BJ (cell line): Measurements from ENCODE around the gene ISY1. TPM values are rescaled to one million over a fixed set of nuclear protein-coding genes. Genes with fewer than 3 reads are reported as not detected.
"Not testable (repeated sequence)": the region's sequence is repeated elsewhere in the genome, so short reads cannot be mapped to it uniquely, and the experiment has no call there.

Experiments
- CTCF ChIA-PET: fragments of 350-600 bp; formaldehyde crosslinking; extraction: SDS; loops from one replicate; lab custom pipeline; 2021; ENCODE audit warnings: antibody characterized with exemption, inconsistent platforms; lab: Yijun Ruan, JAX
- POLR2A ChIA-PET: fragments of 300-600 bp; sonication (Branson Sonifier 250); formaldehyde crosslinking; extraction: SDS; loops from one replicate; lab custom pipeline; 2021; ENCODE audit warnings: antibody characterized with exemption; lab: Charles Lee
- DNase-seq: peaks from one replicate; pipeline ENCODE4 v3.0.0-alpha.2; 2011; ENCODE audit warnings: low read depth
- H3K27me3 ChIP-seq: 2 replicates; pipeline ENCODE4 v1.6.0; 2011; ENCODE audit warnings: low read length; ENCODE audit not compliant: control insufficient read depth, insufficient read depth
- H3K36me3 ChIP-seq: 2 replicates; pipeline ENCODE4 v1.5.1; 2011; ENCODE audit warnings: low read length; ENCODE audit not compliant: control insufficient read depth, insufficient read depth
- H3K4me3 ChIP-seq: 2 replicates; pipeline ENCODE4 v1.5.1; 2011; ENCODE audit warnings: low read depth, mild to moderate bottlenecking, control low read depth, low read length
- CTCF ChIP-seq: IDR thresholded peaks from 2 replicates; pipeline ENCODE4 v1.5.1; 2011; ENCODE audit warnings: low read depth, mild to moderate bottlenecking, control low read depth, inconsistent platforms, low read length, moderate library complexity; ENCODE audit not compliant: insufficient read depth
- polyA plus RNA-seq: library from polyadenylated mRNA; depleted of rRNA; stranded (reverse); fragments of >200 nt; gene quantifications from 2 replicates; pipeline ENCODE4 v1.2.3, GENCODE V29; 2011

The ISY1 gene
- polyA plus RNA-seq, 1 experiment: 34.2 TPM

GRCh38 chr3:129187857-129188256 lies 27.0 kb upstream of the ISY1 start:
- ChIA-PET POLR2A (interaction anchor here (0.6 kb wide), 1 partner anchor 66 kb away, joined by 5 read pairs; the partner anchor contains the start of gene RAB43), CTCF (interaction anchor here (1.0 to 3.8 kb wide), 2 partner anchors 9 to 57 kb away, joined by 3 to 19 read pairs; no protein-coding TSS in a partner anchor)
- Histone ChIP-seq H3K36me3 (no peaks in the 10 kb centered on the region), H3K27me3 (no peaks in the 10 kb centered on the region), H3K4me3 (no peak overlapping the region)
- no peak for TF ChIP-seq CTCF
- no peak for DNase-seq

- Histone ChIP-seq H3K27me3 (no peaks in the 10 kb centered on the region), H3K36me3 (no peaks in the 10 kb centered on the region), H3K4me3 (no peak overlapping the region)
- no peak for TF ChIP-seq CTCF
- DNase-seq: no peak
- ChIA-PET CTCF (interaction anchor here (0.9 to 3.8 kb wide), 2 partner anchors 30 to 60 kb away, joined by 3 to 19 read pairs; no protein-coding TSS in a partner anchor), POLR2A (interaction anchor here (1.2 kb wide), 1 partner anchor 10 kb away, joined by 5 read pairs; no protein-coding TSS in a partner anchor)
These were observed 24.9 kb upstream of the ISY1 start for GRCh38 chr3:129185783-129186182.

- not testable (repeated sequence) for DNase-seq, H3K36me3 ChIP-seq, H3K27me3 ChIP-seq
- peak overlapping the region; percentile 89 for H3K4me3 ChIP-seq
- ChIA-PET CTCF (interaction anchor here (0.9 kb wide), 1 partner anchor 31 kb away, joined by 3 read pairs; no protein-coding TSS in a partner anchor), POLR2A (interaction anchor here (1.2 kb wide), 1 partner anchor 11 kb away, joined by 5 read pairs; no protein-coding TSS in a partner anchor)
These were observed 24.1 kb upstream of the ISY1 start for GRCh38 chr3:129184784-129185542.

- H3K4me3 ChIP-seq: peak overlapping the region; percentile 89
- no peaks in the 10 kb centered on the region for H3K36me3 ChIP-seq
- POLR2A ChIA-PET: interaction anchor here (1.0 kb wide), 1 partner anchor 11 kb away, joined by 3 read pairs; no protein-coding TSS in a partner anchor
- CTCF ChIA-PET: interaction anchor here (0.6 to 2.8 kb wide), 2 partner anchors 62 to 211 kb away, joined by 3 to 16 read pairs; no protein-coding TSS in a partner anchor
- DNase-seq: no peak
- TF ChIP-seq CTCF: no peak
- no peaks in the 10 kb centered on the region for H3K27me3 ChIP-seq
These were observed 23.5 kb upstream of the ISY1 start for GRCh38 chr3:129184396-129184657.

GRCh38 chr3:129183569-129184395 lies 22.9 kb upstream of the ISY1 start, which contains the start of gene CNBP:
Gene CNBP (minus strand): TSS chr3:129183896. CDS start chr3:129171757, 12,139 bp downstream.
- POLR2A ChIA-PET: interaction anchor here (0.6 to 1.0 kb wide), 2 partner anchors 12 to 60 kb away, joined by 3 to 4 read pairs; no protein-coding TSS in a partner anchor
- CTCF ChIA-PET: interaction anchor here (0.6 to 2.8 kb wide), 2 partner anchors 62 to 212 kb away, joined by 3 to 16 read pairs; no protein-coding TSS in a partner anchor
- H3K36me3 ChIP-seq: peaks cover 1% of the 10 kb centered on the region; the same call in 1 of the 2 replicates
- H3K27me3 ChIP-seq: no peaks in the 10 kb centered on the region
- peak; percentile 59 for DNase-seq
- TF ChIP-seq CTCF: no peak
- peak within 1 kb of the TSS; percentile 89 for H3K4me3 ChIP-seq
